ENCODE measurements around the gene PPFIBP2. TPM values are rescaled to one million over a fixed set of nuclear protein-coding genes. Genes with fewer than 3 reads are reported as not detected.

The PPFIBP2 gene
- total and polyA plus RNA-seq, 10 of the 15 experiments (the other 5 are each of a cell fraction or from before 2014, with no cell fraction given), result 17.3 to 56.3 (median 39.2) TPM

DNA sequence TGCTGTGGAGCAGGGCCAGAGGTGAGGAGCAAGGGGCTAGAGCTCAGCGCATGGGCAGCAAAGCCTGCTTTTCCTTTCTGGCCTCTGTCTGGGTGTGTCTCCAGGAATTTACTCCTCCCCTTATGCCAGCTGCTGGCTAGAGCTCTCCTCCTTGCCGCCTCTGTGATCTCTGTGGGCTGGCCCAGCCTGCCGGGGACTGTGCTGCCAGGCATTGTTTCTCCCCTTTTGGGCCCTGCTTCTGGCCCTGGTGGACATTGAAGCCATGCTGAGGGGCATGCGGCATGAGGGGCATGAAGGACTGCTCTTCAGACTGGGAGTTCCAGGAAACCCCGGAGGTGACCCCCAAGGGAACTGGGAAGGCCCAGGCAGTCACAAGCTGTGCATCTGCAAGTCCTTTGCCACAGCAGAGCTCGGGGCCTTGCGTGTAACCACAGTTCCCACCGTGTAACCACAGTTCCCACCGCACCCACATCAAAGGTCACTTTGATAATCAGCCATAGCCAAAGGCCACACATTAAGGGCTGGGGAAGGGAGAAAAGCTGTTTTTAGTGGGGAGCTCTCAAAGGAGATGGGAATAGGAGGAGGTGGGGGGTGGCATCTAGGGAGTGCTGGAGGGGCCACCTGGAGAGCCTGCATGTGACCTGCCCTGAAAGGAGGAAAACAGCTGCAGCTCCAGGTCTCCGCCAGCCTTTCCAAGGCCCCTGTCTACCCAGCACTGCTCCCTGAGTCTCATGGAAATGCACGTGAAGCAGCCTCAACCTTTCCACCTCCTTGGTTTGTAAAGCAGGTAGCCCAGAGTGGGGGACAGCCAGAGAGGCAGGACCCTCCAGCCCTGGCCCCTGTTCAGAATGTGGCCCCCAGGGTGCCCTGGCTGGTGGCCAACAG lies 62.3 kb downstream of the PPFIBP2 start:
- Histone ChIP-seq H3K9ac (ENCODE audit: control insufficient read depth, insufficient read depth, low read length) (no peak overlapping the region), H3K4me1 (ENCODE audit: control insufficient read depth, insufficient read depth, low read length) (peaks cover 41% of the 10 kb centered on the region), H3K9me3 (replicated peaks; ENCODE audit: control insufficient read depth, insufficient read depth, low read length) (no peaks in the 10 kb centered on the region), H3K79me2 (ENCODE audit: control insufficient read depth, insufficient read depth, low read length) (peaks cover 2% of the 10 kb centered on the region), H3K27ac (ENCODE audit: control insufficient read depth, insufficient read depth) (no peak overlapping the region), H2AFZ (ENCODE audit: control insufficient read depth, low read depth, low read length) (no peak overlapping the region), H3K4me3 (no peak overlapping the region), H3K27me3 (replicated peaks in 1 of 2; ENCODE audit: control insufficient read depth in 2 of 2, insufficient read depth in 2 of 2, low read length in 1 of 2) (no peaks in the 10 kb centered on the region), H3K36me3 (ENCODE audit: control insufficient read depth in 2 of 2, insufficient read depth in 2 of 2, low read length in 1 of 2) (peaks cover 5 to 6% of the 10 kb centered on the region in 2 experiments; a peak in 2 of 4 replicates), H4K20me1 (ENCODE audit: control insufficient read depth, insufficient read depth) (0 out of 2 replicates have a peak, but pooled peaks cover 2% of the 10 kb centered on the region), H3K4me2 (ENCODE audit: control insufficient read depth, insufficient read depth) (peak overlapping the region; percentile 2; the same call in 1 of the 2 replicates)
- WGBS (ENCODE audit: insufficient coverage, insufficient replicate concordance, low lambda C conversion rate, missing lambda C conversion rate), result 37% methylated on average over 11 of the region's 11 CpGs
- no TSS peak for BruUV-seq (replicated peaks)
- FAIRE-seq (no peak), ATAC-seq (peak; percentile 71), DNase-seq (ENCODE audit: low read depth, low spot score) (no peak)
- intact Hi-C loops (cut with micrococcal nuclease; ENCODE audit: unreplicated experiment) (loop anchor here (5.0 kb wide), 1 partner anchor 91 kb away; no protein-coding TSS in a partner anchor), in situ Hi-C loops (cut with MboI) (no loop called here)
- ChIA-PET SMC1A (ENCODE audit: uncharacterized antibody, unreplicated experiment) (interaction anchor here (1.3 to 1.4 kb wide), 2 partner anchors 56 to 65 kb away, joined by 3 to 4 read pairs; no protein-coding TSS in a partner anchor), RAD21 (ENCODE audit: unreplicated experiment) (interaction anchor here (1.5 to 2.0 kb wide), 2 partner anchors 16 to 89 kb away, joined by 4 to 11 read pairs; no protein-coding TSS in a partner anchor), POLR2A (interaction anchor here (0.5 to 1.0 kb wide), 3 partner anchors 18 to 552 kb away, joined by 3 to 5 read pairs (median 3); no protein-coding TSS in a partner anchor), CTCF (interaction anchor here (0.7 to 2.4 kb wide), 5 partner anchors 61 to 112 kb away, joined by 3 to 6 read pairs (median 4); partner anchors contain the start of gene PPFIBP2)
- TF ChIP-seq, protein P1, sequence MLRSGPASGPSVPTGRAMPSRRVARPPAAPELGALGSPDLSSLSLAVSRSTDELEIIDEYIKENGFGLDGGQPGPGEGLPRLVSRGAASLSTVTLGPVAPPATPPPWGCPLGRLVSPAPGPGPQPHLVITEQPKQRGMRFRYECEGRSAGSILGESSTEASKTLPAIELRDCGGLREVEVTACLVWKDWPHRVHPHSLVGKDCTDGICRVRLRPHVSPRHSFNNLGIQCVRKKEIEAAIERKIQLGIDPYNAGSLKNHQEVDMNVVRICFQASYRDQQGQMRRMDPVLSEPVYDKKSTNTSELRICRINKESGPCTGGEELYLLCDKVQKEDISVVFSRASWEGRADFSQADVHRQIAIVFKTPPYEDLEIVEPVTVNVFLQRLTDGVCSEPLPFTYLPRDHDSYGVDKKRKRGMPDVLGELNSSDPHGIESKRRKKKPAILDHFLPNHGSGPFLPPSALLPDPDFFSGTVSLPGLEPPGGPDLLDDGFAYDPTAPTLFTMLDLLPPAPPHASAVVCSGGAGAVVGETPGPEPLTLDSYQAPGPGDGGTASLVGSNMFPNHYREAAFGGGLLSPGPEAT (IDR thresholded peaks at IDR 0.05; ENCODE audit: low read depth), result no peak
- TF ChIP-seq, protein P2, sequence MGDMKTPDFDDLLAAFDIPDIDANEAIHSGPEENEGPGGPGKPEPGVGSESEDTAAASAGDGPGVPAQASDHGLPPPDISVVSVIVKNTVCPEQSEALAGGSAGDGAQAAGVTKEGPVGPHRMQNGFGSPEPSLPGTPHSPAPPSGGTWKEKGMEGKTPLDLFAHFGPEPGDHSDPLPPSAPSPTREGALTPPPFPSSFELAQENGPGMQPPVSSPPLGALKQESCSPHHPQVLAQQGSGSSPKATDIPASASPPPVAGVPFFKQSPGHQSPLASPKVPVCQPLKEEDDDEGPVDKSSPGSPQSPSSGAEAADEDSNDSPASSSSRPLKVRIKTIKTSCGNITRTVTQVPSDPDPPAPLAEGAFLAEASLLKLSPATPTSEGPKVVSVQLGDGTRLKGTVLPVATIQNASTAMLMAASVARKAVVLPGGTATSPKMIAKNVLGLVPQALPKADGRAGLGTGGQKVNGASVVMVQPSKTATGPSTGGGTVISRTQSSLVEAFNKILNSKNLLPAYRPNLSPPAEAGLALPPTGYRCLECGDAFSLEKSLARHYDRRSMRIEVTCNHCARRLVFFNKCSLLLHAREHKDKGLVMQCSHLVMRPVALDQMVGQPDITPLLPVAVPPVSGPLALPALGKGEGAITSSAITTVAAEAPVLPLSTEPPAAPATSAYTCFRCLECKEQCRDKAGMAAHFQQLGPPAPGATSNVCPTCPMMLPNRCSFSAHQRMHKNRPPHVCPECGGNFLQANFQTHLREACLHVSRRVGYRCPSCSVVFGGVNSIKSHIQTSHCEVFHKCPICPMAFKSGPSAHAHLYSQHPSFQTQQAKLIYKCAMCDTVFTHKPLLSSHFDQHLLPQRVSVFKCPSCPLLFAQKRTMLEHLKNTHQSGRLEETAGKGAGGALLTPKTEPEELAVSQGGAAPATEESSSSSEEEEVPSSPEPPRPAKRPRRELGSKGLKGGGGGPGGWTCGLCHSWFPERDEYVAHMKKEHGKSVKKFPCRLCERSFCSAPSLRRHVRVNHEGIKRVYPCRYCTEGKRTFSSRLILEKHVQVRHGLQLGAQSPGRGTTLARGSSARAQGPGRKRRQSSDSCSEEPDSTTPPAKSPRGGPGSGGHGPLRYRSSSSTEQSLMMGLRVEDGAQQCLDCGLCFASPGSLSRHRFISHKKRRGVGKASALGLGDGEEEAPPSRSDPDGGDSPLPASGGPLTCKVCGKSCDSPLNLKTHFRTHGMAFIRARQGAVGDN (IDR thresholded peaks at IDR 0.05), result 0 out of 2 replicates have a peak, but pooled peaks have one; percentile 23
- peak; percentile 71 for TF ChIP-seq NR2F1 (conservative IDR thresholded peaks at IDR 0.05)
- TF ChIP-seq DPF2 (IDR thresholded peaks at IDR 0.05), result peak; percentile 45; the same call in 1 of the 2 replicates
- TF ChIP-seq, protein P3, sequence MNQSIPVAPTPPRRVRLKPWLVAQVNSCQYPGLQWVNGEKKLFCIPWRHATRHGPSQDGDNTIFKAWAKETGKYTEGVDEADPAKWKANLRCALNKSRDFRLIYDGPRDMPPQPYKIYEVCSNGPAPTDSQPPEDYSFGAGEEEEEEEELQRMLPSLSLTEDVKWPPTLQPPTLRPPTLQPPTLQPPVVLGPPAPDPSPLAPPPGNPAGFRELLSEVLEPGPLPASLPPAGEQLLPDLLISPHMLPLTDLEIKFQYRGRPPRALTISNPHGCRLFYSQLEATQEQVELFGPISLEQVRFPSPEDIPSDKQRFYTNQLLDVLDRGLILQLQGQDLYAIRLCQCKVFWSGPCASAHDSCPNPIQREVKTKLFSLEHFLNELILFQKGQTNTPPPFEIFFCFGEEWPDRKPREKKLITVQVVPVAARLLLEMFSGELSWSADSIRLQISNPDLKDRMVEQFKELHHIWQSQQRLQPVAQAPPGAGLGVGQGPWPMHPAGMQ (IDR thresholded peaks at IDR 0.05; ENCODE audit: borderline replicate concordance), result peak; percentile 68; the same call in 1 of the 2 replicates
- TF ChIP-seq, protein P4, sequence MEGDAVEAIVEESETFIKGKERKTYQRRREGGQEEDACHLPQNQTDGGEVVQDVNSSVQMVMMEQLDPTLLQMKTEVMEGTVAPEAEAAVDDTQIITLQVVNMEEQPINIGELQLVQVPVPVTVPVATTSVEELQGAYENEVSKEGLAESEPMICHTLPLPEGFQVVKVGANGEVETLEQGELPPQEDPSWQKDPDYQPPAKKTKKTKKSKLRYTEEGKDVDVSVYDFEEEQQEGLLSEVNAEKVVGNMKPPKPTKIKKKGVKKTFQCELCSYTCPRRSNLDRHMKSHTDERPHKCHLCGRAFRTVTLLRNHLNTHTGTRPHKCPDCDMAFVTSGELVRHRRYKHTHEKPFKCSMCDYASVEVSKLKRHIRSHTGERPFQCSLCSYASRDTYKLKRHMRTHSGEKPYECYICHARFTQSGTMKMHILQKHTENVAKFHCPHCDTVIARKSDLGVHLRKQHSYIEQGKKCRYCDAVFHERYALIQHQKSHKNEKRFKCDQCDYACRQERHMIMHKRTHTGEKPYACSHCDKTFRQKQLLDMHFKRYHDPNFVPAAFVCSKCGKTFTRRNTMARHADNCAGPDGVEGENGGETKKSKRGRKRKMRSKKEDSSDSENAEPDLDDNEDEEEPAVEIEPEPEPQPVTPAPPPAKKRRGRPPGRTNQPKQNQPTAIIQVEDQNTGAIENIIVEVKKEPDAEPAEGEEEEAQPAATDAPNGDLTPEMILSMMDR (IDR thresholded peaks at IDR 0.05 in 2 of 3, conservative IDR thresholded peaks at IDR 0.05 in 1 of 3; ENCODE audit: control insufficient read depth in 2 of 3, extremely low read depth in 1 of 3, insufficient read depth in 1 of 3, low read depth in 3 of 3, low read length in 3 of 3), result no peak
- TF ChIP-seq NFIC (IDR thresholded peaks at IDR 0.05; ENCODE audit: low read depth, low read length), result peak; percentile 73
- TF ChIP-seq PAX5 (IDR thresholded peaks at IDR 0.05; ENCODE audit: borderline replicate concordance, low read depth, low read length), result peak; percentile 67
- TF ChIP-seq, protein P5, sequence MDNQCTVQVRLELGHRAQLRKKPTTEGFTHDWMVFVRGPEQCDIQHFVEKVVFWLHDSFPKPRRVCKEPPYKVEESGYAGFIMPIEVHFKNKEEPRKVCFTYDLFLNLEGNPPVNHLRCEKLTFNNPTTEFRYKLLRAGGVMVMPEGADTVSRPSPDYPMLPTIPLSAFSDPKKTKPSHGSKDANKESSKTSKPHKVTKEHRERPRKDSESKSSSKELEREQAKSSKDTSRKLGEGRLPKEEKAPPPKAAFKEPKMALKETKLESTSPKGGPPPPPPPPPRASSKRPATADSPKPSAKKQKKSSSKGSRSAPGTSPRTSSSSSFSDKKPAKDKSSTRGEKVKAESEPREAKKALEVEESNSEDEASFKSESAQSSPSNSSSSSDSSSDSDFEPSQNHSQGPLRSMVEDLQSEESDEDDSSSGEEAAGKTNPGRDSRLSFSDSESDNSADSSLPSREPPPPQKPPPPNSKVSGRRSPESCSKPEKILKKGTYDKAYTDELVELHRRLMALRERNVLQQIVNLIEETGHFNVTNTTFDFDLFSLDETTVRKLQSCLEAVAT (IDR thresholded peaks at IDR 0.05), result peak; percentile 90
- peak; percentile 98 for TF ChIP-seq CBFB (IDR thresholded peaks at IDR 0.05; ENCODE audit: low read depth)

Data from GM12878 (cell line).